ENCODE results near the gene ATOSB. TPM values are rescaled to one million over a fixed set of nuclear protein-coding genes. Genes with fewer than 3 reads are reported as not detected.

The ATOSB gene
- total RNA-seq, 1 donor from 2014 or later = 20.3 TPM

GRCh38 chr9:35089434-35089833 is 26.2 kb downstream of the ATOSB start:
- H3K27me3 ChIP-seq (ENCODE audit: low read depth) = no peaks in the 10 kb centered on the region
- intact Hi-C loops (cut with DNase I) = no loop called here
- DNase-seq = no peak

GRCh38 chr9:35085078-35085477 is 30.6 kb downstream of the ATOSB start:
- no peak for DNase-seq
- H3K4me3 ChIP-seq = no peak overlapping the region
- no peak for ATAC-seq
- TF ChIP-seq, protein P1, sequence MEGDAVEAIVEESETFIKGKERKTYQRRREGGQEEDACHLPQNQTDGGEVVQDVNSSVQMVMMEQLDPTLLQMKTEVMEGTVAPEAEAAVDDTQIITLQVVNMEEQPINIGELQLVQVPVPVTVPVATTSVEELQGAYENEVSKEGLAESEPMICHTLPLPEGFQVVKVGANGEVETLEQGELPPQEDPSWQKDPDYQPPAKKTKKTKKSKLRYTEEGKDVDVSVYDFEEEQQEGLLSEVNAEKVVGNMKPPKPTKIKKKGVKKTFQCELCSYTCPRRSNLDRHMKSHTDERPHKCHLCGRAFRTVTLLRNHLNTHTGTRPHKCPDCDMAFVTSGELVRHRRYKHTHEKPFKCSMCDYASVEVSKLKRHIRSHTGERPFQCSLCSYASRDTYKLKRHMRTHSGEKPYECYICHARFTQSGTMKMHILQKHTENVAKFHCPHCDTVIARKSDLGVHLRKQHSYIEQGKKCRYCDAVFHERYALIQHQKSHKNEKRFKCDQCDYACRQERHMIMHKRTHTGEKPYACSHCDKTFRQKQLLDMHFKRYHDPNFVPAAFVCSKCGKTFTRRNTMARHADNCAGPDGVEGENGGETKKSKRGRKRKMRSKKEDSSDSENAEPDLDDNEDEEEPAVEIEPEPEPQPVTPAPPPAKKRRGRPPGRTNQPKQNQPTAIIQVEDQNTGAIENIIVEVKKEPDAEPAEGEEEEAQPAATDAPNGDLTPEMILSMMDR (IDR thresholded peaks at IDR 0.05) = no peak
- no peaks in the 10 kb centered on the region for H3K9me3 ChIP-seq
- H3K27me3 ChIP-seq (ENCODE audit: low read depth) = no peaks in the 10 kb centered on the region
- intact Hi-C loops (cut with DNase I) = no loop called here
- H3K4me1 ChIP-seq = peaks cover 7% of the 10 kb centered on the region
- H3K27ac ChIP-seq = no peak overlapping the region
- H3K36me3 ChIP-seq = peaks cover 30% of the 10 kb centered on the region

More at GRCh38 chr9:35089434-35089833, 26.2 kb downstream of the ATOSB start:
- Histone ChIP-seq H3K36me3 (peaks cover 69% of the 10 kb centered on the region), H3K4me1 (no peaks in the 10 kb centered on the region), H3K27ac (no peak overlapping the region), H3K4me3 (no peak overlapping the region), H3K9me3 (no peaks in the 10 kb centered on the region)
- TF ChIP-seq, protein P1 (IDR thresholded peaks at IDR 0.05) = no peak
- ATAC-seq = no peak

DNA sequence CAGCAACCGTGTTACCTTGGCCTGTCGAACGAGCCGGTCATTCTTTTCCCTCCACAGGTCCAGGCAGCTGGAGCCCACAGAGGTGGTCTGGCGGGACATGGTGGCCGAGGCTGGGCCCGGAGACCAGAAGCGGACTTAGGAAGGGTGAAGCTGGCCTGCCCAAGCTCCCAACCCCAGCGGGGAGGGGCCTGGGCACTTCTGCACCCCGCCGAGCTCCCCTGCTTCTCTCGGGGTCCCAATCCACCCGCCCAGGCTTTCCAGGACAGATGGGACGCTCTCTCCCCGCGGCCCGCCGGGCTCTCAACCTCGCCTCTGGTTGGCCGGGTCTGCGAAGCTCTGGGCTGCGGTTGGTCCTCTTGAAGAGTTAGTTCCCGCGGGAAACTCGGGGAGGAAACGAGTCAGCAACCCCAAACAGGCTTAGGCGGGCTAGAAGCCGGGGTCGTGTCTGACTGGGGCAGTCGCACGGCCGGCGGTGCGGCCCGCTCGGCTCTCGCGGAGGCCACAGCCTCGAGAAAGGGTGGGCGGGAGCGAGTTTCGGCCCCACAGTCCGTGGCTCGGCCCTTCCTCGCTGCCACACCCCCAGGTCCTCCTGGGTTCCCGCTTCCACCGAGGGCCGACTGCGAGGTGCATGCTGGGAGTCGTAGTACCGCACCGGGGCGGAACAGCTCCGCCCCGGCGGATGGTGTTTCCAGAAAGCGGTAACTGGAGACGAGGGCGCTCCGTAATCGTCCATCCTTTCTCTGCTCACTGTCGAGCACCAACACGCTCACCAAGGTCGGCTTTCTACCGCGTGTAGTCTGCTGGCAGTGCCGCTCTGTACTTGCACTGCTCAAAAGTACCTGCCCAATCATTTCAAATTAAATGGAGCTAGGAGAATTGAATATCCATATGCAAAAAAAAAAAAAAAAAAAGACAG is 36.0 kb downstream of the ATOSB start, which contains the start of gene FANCG:
Gene FANCG (minus strand): TSS at position 517 of the 916 bp plus-strand sequence. CDS start 418 bp downstream, at position 99.
- DNase-seq (peak; percentile 95), ATAC-seq (peak; percentile 97 to 99)
- TF ChIP-seq, protein P1 (IDR thresholded peaks at IDR 0.05) = no peak
- H3K27ac ChIP-seq = peak within 1 kb of the TSS; percentile 75
- no peaks in the 10 kb centered on the region for H3K27me3 ChIP-seq (ENCODE audit: low read depth)
- intact Hi-C loops (cut with DNase I) = no loop called here
- no peaks in the 10 kb centered on the region for H3K9me3 ChIP-seq
- H3K4me3 ChIP-seq = peak within 1 kb of the TSS; percentile 84
- no peaks in the 10 kb centered on the region for H3K36me3 ChIP-seq
- H3K4me1 ChIP-seq = peaks cover 21% of the 10 kb centered on the region

GRCh38 chr9:35079041-35079425 is 36.6 kb downstream of the ATOSB start:
- H3K4me1 ChIP-seq = peaks cover 21% of the 10 kb centered on the region
- no peaks in the 10 kb centered on the region for H3K27me3 ChIP-seq (ENCODE audit: low read depth)
- peak overlapping the region; percentile 75 for H3K27ac ChIP-seq
- no peaks in the 10 kb centered on the region for H3K9me3 ChIP-seq
- intact Hi-C loops (cut with DNase I) = no loop called here
- TF ChIP-seq, protein P1 (IDR thresholded peaks at IDR 0.05) = no peak
- peak overlapping the region; percentile 84 for H3K4me3 ChIP-seq
- H3K36me3 ChIP-seq = no peaks in the 10 kb centered on the region
- no peak for ATAC-seq
- no peak for DNase-seq

GRCh38 chr9:35078066-35078465 is 37.6 kb downstream of the ATOSB start:
- no peak for ATAC-seq
- Histone ChIP-seq H3K4me1 (peaks cover 25% of the 10 kb centered on the region), H3K27ac (no peak overlapping the region), H3K9me3 (no peaks in the 10 kb centered on the region), H3K36me3 (no peaks in the 10 kb centered on the region), H3K27me3 (ENCODE audit: low read depth) (no peaks in the 10 kb centered on the region), H3K4me3 (no peak overlapping the region)
- intact Hi-C loops (cut with DNase I) = no loop called here
- TF ChIP-seq, protein P1 (IDR thresholded peaks at IDR 0.05) = no peak
- DNase-seq = no peak
